HFF-Myc (cell line): Measurements from ENCODE around the gene CRY2.
A peak's percentile ranks its signal among the peaks of the same experiment; 100 is the strongest.

ENCODE experiments used
- DNase-seq: peaks from one replicate; pipeline ENCODE4 v3.0.0-alpha.2; 2011; ENCODE audit warnings: low read depth; ENCODE audit errors: extremely low read depth
- H3K4me3 ChIP-seq: replicated peaks from 2 replicates; pipeline ENCODE4 v1.5.1; 2011; ENCODE audit warnings: low read depth, mild to moderate bottlenecking, control low read depth, low read length
- TF ChIP-seq, protein P1 (sequence below): IDR thresholded peaks from 2 replicates; pipeline ENCODE4 v1.5.1; 2012; ENCODE audit warnings: mild to moderate bottlenecking, low read depth, low read length, control low read depth; ENCODE audit errors: missing control alignments

Gene CRY2

GRCh38 chr11:45843158-45843924 lies 3.9 kb upstream of the CRY2 start:
- TF ChIP-seq, protein P1, sequence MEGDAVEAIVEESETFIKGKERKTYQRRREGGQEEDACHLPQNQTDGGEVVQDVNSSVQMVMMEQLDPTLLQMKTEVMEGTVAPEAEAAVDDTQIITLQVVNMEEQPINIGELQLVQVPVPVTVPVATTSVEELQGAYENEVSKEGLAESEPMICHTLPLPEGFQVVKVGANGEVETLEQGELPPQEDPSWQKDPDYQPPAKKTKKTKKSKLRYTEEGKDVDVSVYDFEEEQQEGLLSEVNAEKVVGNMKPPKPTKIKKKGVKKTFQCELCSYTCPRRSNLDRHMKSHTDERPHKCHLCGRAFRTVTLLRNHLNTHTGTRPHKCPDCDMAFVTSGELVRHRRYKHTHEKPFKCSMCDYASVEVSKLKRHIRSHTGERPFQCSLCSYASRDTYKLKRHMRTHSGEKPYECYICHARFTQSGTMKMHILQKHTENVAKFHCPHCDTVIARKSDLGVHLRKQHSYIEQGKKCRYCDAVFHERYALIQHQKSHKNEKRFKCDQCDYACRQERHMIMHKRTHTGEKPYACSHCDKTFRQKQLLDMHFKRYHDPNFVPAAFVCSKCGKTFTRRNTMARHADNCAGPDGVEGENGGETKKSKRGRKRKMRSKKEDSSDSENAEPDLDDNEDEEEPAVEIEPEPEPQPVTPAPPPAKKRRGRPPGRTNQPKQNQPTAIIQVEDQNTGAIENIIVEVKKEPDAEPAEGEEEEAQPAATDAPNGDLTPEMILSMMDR: peak; percentile 96
- no peak overlapping the region for H3K4me3 ChIP-seq
- DNase-seq: peak; percentile 71

DNA sequence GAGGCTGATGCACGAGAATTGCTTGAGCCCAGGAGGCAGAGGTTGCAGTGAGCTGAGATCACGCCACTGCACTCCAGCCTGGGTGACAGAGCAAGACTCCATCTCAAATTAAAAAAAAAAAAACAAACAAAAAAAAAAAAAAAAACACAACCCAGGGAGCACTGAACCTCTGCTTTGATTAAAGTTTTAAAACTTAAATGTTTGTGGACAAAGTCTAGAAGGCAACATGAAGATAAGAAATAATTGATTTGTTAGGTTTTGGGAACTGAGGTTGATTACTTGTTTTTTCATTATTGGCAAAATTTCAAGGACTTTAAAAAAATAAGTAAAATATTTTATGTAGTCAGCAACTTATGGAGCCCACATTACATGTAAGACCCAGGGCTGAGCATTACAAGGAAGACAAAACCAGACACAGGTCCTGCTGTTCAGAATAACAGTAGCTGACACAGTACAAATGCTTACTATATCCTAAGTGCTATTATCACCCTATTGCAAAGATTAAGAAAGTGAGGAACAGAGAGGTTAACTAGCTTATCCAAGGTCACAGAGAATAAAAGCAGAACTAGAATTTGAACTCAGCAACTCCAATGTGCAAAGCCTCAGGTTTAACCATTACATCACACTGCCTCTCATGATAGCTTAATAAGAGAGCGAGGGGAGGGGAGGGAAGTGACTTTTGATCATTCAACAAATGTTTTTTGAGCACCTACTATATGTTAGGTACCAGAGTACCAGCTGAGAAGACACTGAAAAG lies 2.3 kb upstream of the CRY2 start:
- H3K4me3 ChIP-seq: no peak overlapping the region
- TF ChIP-seq, protein P1: no peak
- DNase-seq: no peak

GRCh38 chr11:45846174-45846675 lies 1.1 kb upstream of the CRY2 start:
- TF ChIP-seq, protein P1: no peak
- H3K4me3 ChIP-seq: no peak overlapping the region
- no peak for DNase-seq

GRCh38 chr11:45847911-45848316 lies 639 bp downstream of the CRY2 start:
- H3K4me3 ChIP-seq: peak overlapping the region; percentile 65
- TF ChIP-seq, protein P1: no peak
- DNase-seq: no peak

- peak overlapping the region; percentile 65 for H3K4me3 ChIP-seq
These were observed 1.4 kb downstream of the CRY2 start for GRCh38 chr11:45848654-45849081.

GRCh38 chr11:45850446-45850845 lies 3.2 kb downstream of the CRY2 start:
- TF ChIP-seq, protein P1: no peak
- DNase-seq: no peak
- no peak overlapping the region for H3K4me3 ChIP-seq

More at GRCh38 chr11:45848654-45849081, 1.4 kb downstream of the CRY2 start:
- DNase-seq: no peak
- TF ChIP-seq, protein P1: no peak
